Inflammatory macrophage treated with lipopolysaccharide for 1 hour (primary cell): ENCODE measurements around the gene OR10G8.

Experiments used
- DNase-seq, 2 donors: peaks; one replicate each; pipeline ENCODE4 v3.0.0-alpha.2; 2020 to 2022

Gene OR10G8

DNA sequence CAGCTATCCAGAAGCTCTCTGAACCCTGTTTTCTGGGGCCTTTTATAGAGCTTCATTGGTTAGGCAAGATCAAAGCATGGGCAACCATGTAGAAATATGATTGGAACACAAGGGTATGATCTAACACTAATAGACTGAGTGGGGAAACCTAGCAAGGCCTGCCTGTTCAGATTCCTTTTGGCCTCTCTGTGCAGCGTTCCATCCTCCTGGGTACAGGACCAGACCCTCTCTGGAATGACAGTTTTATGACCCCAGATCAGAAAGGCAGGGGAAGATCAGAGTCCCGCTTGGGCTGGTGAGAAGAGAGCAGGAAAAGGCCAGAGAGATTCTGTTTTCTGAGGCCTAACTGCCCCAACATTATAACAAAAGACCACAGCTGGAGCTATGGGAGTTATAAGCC, 52.0 kb downstream of the OR10G8 start:
- DNase-seq = no peak

DNA sequence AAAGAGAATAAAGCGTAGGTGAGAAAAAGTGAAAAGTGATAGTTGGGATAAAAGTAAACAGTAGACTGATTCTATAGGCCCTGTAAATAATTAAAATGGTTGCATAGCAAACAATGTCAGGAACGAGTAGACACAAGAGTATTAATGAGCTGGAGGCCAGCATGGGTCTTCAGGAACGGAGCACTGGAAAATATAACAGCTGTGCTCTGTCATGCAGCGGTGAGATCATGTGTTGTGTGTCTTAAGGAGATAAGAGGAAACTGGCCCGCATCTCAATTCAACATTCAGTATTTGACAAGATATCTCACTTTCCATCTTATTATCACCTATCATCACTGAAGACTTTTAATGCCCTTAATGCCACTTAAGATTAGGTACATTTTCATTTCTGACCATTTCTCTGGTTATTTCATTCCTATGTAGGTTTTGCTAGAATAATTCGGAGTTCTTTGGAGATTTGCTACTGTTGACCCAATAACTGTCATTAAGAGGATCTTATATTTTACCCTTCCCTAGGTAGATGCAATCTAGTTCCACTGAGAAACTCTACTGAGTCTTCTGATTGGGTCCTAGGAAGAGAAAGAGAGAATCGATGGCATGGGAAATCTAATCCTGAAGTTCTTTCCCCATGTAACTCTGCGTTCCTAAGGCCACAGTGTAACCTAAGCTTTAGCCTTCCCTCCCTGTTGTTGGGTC, 53.2 kb downstream of the OR10G8 start:
- DNase-seq = no peak
